Measurements from ENCODE around the gene TSPAN7.

GRCh38 chrX:38596939-38597338 is 35.6 kb downstream of the TSPAN7 start:
- TF ChIP-seq CTCF (IDR thresholded peaks at IDR 0.05; ENCODE audit: insufficient read depth, low read depth, low read length) (no peak), EZH2 (IDR thresholded peaks at IDR 0.05; ENCODE audit: insufficient read depth, low read length) (no peak)

All from astrocyte (in vitro differentiated cells and primary cell).